GM23338 (cell line): Measurements from ENCODE around the gene VAV3.

Experiments used
- CREB1 ChIP-seq: fragments of 250-450 bp; sonication (Bioruptor Pico); IDR thresholded peaks from 2 replicates; pipeline ENCODE4 v1.5.0; 2020; ENCODE audit warnings: low read depth, mild to moderate bottlenecking, moderate library complexity
- CTCF ChIP-seq, 2 experiments: fragments of 200-600 bp in 1 of 2; sonication (generic) in 1 of 2; conservative IDR thresholded peaks; 2 replicates each; pipeline versions ENCODE4 v1.5.1 to v1.6.1; 2016 to 2017; ENCODE audit warnings: antibody characterized with exemption in 2 of 2, low read depth in 2 of 2, mild to moderate bottlenecking in 2 of 2, moderate library complexity in 1 of 2
- EZH2 ChIP-seq: fragments of 200-600 bp; sonication (generic); IDR thresholded peaks from one replicate; pipeline ENCODE4 v1.8.0; 2017; ENCODE audit warnings: antibody characterized with exemption, mild to moderate bottlenecking, low read depth; ENCODE audit not compliant: unreplicated experiment
- EZH2phosphoT487 ChIP-seq: fragments of 200-600 bp; sonication (generic); IDR thresholded peaks from one replicate; pipeline ENCODE4 v1.8.1; 2018; ENCODE audit warnings: antibody characterized with exemption; ENCODE audit not compliant: unreplicated experiment
- JUNB ChIP-seq: IDR thresholded peaks from one replicate; pipeline ENCODE4 v1.6.1; 2016; ENCODE audit warnings: antibody characterized with exemption; ENCODE audit not compliant: unreplicated experiment
- POLR2AphosphoS5 ChIP-seq: IDR thresholded peaks from 2 replicates; pipeline ENCODE4 v1.6.1; 2016; ENCODE audit warnings: antibody characterized with exemption, low read depth
- STAT1 ChIP-seq: IDR thresholded peaks from one replicate; pipeline ENCODE4 v1.6.1; 2016; ENCODE audit warnings: antibody characterized with exemption; ENCODE audit not compliant: unreplicated experiment
- ZNF114 ChIP-seq: fragments of 250-450 bp; sonication (Bioruptor Pico); IDR thresholded peaks from 2 replicates; pipeline ENCODE4 v1.5.0; 2020; ENCODE audit warnings: mild to moderate bottlenecking, moderate library complexity
- ZNF331 ChIP-seq: fragments of 250-450 bp; sonication (Bioruptor Pico); IDR thresholded peaks from 2 replicates; pipeline ENCODE4 v1.5.0; 2020; ENCODE audit warnings: low read depth, mild to moderate bottlenecking, moderate library complexity
- TF ChIP-seq, protein P1 (sequence below): IDR thresholded peaks from one replicate; pipeline ENCODE4 v1.6.1; 2018; ENCODE audit warnings: antibody characterized with exemption; ENCODE audit not compliant: unreplicated experiment
- TF ChIP-seq, protein P2 (sequence below): IDR thresholded peaks from 2 replicates; pipeline ENCODE4 v1.6.1; 2016; ENCODE audit warnings: antibody characterized with exemption

DNA sequence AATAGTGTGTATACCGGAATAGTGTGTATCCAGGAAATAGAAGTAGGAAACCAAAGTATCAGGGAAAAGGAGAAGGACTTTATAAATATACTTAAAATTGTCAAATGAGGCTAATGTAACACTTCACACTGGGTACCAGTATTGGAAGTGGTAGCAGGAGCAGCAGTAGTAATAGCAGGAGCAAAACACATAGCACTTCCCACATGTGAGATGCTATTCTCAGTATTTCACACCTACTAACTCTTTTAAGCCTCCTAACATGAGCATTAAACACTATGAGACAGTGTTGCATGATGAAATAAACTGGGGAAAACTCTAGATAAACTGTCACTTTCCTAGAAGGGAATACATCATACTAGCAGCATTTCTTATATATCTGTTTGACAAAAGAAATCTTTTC lies 376.7 kb downstream of the VAV3 start:
- TF ChIP-seq EZH2: no peak
- TF ChIP-seq CTCF (conservative IDR thresholded peaks at IDR 0.05; ENCODE audit: low read depth in 2 of 2): no peak
- TF ChIP-seq EZH2phosphoT487: no peak
- no peak for TF ChIP-seq JUNB
- TF ChIP-seq CREB1 (CRISPR knock-in tag): no peak
- no peak for TF ChIP-seq POLR2AphosphoS5
- TF ChIP-seq, protein P1, sequence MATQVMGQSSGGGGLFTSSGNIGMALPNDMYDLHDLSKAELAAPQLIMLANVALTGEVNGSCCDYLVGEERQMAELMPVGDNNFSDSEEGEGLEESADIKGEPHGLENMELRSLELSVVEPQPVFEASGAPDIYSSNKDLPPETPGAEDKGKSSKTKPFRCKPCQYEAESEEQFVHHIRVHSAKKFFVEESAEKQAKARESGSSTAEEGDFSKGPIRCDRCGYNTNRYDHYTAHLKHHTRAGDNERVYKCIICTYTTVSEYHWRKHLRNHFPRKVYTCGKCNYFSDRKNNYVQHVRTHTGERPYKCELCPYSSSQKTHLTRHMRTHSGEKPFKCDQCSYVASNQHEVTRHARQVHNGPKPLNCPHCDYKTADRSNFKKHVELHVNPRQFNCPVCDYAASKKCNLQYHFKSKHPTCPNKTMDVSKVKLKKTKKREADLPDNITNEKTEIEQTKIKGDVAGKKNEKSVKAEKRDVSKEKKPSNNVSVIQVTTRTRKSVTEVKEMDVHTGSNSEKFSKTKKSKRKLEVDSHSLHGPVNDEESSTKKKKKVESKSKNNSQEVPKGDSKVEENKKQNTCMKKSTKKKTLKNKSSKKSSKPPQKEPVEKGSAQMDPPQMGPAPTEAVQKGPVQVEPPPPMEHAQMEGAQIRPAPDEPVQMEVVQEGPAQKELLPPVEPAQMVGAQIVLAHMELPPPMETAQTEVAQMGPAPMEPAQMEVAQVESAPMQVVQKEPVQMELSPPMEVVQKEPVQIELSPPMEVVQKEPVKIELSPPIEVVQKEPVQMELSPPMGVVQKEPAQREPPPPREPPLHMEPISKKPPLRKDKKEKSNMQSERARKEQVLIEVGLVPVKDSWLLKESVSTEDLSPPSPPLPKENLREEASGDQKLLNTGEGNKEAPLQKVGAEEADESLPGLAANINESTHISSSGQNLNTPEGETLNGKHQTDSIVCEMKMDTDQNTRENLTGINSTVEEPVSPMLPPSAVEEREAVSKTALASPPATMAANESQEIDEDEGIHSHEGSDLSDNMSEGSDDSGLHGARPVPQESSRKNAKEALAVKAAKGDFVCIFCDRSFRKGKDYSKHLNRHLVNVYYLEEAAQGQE: no peak
- no peak for TF ChIP-seq ZNF331
- TF ChIP-seq ZNF114 (CRISPR knock-in tag): no peak
- TF ChIP-seq, protein P2, sequence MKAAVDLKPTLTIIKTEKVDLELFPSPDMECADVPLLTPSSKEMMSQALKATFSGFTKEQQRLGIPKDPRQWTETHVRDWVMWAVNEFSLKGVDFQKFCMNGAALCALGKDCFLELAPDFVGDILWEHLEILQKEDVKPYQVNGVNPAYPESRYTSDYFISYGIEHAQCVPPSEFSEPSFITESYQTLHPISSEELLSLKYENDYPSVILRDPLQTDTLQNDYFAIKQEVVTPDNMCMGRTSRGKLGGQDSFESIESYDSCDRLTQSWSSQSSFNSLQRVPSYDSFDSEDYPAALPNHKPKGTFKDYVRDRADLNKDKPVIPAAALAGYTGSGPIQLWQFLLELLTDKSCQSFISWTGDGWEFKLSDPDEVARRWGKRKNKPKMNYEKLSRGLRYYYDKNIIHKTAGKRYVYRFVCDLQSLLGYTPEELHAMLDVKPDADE: no peak
- no peak for TF ChIP-seq STAT1
